HG03108 (cell line): ENCODE results near the gene ACTR3.

Experiments
- ATAC-seq: cut with Tn5 transposase; IDR thresholded peaks from one replicate; pipeline ENCODE4 v1.9.1; 2021; ENCODE audit warnings: moderate library complexity; ENCODE audit not compliant: unreplicated experiment

ACTR3 gene

GRCh38 chr2:113875135-113875534 lies 14.8 kb upstream of the ACTR3 start:
- no peak for ATAC-seq

GRCh38 chr2:113876503-113877387 lies 13.1 kb upstream of the ACTR3 start:
- ATAC-seq, result no peak

GRCh38 chr2:113877711-113878598 lies 11.9 kb upstream of the ACTR3 start:
- ATAC-seq, result no peak

DNA sequence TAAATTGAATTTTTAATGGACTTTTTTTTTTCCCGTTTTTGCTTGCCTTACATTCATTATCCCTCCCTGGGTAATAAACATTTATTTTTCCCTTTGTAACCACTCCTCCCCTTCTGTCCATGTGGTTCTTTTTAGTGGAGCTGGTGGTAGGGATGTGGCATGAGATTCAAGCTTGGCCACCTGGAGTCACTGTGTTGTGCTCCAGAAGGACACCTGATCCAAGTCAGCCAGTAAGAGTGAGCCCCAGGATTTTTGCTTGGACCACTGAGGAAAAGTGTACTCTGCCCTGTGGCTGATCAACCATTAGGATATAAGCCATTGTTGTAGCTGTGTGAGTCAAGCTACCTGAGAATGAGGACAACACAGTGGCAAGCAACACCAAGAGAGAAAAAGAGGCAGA lies 11.1 kb upstream of the ACTR3 start:
- no peak for ATAC-seq

DNA sequence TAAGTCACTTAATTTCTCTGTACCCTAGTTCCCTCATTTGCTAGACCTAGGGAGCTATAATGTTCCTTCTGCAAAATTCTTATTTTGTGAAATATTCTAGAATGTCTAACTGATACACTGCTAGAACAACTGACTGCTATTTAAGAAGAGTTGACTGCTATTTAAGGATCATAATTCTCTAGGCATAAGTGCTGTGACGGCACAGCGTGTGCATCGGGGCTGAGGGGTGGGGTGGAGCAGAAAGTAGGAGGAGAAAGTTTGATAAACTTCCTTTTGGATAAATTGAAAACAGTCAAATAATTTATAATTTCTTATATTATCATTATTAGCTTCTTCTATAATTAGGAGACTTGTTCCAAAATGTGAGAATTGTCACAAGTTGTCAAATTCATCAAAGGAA lies 10.4 kb upstream of the ACTR3 start:
- no peak for ATAC-seq

DNA sequence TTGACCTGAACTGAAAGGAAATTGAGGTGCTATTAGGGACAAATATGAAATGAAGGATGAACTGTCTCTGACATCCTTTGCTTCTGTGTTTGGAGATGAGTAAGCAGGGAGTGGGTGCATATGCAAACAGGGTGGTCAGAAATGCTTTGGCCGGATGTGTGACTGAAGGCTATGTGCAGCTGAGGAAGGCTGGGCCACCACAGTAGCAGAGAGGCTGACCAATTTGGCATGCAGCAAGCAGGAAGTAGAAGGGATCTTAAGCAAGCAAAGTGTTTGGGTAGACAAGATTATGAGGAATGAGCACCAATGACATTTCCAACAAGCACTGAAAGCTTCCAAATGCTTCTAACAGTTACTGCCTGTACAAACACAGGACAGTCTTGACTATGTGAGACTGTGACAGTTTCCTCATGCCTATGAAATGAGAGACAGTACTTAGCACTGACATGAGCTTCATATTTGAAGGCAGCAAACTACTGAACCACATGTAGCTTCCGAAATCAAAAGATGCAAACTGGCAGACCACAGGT lies 3.3 kb upstream of the ACTR3 start:
- ATAC-seq, result peak; percentile 66

GRCh38 chr2:113887009-113887792 lies 2.7 kb upstream of the ACTR3 start:
- ATAC-seq, result no peak

- ATAC-seq, result no peak
Observed at GRCh38 chr2:113888641-113889470, 1.0 kb upstream of the ACTR3 start.

DNA sequence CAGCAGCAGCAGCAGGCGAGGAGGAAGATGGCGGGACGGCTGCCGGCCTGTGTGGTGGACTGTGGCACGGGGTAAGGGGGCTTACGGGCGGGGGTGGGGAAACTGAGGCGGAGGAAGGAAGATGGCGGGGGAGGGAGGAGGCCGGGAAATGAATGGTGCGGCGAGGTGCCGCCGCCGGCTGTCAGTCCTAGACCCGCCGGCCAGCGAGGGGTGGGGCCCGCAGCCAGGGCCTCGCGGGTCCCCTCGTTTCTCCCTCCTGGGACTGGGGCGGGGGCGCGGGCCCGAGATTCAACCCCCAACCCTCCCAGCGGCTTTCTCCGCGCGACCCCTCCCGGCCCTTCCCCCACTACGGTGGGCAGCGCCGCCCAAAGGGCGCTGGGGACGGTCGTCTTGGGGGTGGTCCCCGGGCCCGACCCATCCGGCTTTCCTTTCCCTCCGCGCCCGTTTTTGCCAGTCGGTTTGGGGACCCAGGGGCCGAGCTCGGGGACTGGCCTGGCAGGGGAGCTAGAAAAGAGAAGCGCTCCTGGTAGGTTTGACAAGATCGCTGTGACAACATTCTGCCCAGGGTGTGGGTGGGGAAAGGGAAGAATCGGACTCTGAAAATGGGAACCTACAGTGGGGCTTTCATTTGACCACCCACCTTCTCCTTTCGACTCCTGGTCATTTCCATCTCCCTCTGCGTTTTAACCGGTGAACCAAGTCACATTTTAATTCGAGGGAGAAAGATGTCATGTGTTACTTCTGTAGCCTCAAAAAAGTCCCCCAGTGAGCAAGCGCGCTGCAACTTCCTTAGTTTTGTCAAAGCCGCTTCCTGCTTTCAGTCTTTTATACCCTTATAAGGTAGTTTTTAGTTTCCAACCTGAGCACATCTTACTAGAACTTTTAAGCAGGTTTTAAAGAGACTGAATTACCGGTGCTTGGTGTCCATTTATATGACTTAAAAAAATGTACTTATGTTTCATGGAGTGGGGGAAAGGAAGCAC lies 655 bp downstream of the ACTR3 start:
- peak; percentile 26 for ATAC-seq

DNA sequence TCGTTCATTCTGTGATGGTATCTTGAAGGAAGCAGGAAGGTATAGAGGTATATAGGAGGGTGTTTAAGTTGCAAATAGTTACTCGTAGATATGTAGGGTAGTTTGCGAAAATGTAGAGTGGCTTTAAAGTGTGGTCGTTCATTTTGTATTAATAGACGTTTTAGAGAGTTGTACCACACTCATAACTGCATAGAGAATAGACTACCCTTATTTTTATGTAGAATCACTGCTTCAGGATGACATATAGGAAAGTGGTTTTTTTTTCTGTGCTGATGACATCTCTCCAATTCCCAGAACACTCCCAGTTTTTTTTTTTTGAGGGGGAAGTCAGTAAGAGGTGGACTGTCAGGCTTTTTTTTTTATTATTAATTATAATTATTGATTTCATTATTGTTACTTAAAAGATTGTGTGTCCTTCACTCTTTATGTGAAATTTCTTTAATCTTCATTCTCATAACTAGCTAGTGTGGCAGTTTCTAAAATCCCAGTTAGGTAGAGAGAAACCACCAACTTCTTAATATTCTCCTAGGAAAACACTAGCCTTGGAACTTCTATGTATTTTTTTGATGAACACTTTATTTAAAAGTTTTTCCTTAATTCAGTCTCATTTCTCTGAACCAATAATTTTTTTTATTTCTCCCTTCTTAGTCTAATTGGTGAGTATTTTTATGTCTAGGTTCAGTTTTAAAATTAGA lies 1.5 kb downstream of the ACTR3 start:
- ATAC-seq, result no peak

- no peak for ATAC-seq
Observed at GRCh38 chr2:113892004-113892710, 2.3 kb downstream of the ACTR3 start.

GRCh38 chr2:113894156-113894743 lies 4.4 kb downstream of the ACTR3 start:
- no peak for ATAC-seq

- ATAC-seq, result no peak
Observed at GRCh38 chr2:113895301-113895700, 5.4 kb downstream of the ACTR3 start.

DNA sequence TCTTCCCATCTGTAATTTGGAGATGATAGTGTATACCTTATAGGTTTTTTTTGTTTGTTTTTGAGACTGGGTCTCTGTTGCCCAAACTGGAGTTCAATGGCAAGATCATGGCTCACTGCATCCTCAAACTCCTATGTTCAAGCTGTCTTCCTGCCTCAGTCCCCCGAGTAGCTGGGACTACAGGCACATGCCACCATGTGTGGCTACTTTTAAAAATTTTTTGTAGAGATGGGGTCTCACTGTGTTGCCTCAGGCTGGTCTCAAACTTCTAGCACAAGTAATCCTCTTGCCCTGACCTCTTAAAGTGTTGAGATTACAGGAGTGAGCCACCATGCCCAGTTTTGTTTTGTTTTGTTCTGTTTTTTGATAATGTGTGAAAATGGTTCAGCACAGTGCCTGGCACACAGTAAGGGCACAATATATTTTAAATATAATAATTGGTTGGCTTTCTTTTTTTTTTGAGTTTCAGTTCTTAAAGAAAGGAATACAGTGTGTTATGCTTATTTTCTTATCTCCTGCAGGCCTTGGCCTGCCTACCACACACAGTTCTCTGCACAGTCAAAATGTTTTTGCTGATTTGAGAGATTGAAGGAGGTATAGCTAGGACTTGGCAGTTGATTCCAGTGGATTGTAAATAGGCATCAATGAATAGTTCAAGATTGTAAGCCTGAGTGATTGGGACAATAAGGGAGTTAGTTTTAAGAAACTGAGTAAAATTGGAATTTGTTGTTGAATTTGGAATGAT lies 6.1 kb downstream of the ACTR3 start:
- ATAC-seq, result no peak

- ATAC-seq, result no peak
Observed at GRCh38 chr2:113896791-113897190, 6.9 kb downstream of the ACTR3 start.

DNA sequence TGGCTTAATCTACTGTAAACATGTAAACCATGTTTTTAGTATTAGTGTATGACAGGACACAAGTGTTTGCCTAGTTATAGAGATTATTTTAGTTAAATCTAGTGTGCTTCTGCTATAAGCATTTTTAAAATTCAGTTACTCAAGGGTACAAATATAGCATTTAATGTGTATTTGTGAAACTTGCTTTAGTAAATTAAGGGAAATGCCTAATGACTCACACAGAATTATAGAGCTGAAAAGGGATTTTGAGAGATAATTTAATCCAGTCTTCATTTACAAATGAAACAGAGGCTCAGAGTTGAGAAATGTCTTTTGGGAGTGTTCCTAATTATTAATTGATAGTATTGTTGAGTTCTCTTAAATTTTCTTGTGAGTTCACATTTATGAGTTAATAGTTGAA lies 8.2 kb downstream of the ACTR3 start:
- no peak for ATAC-seq

DNA sequence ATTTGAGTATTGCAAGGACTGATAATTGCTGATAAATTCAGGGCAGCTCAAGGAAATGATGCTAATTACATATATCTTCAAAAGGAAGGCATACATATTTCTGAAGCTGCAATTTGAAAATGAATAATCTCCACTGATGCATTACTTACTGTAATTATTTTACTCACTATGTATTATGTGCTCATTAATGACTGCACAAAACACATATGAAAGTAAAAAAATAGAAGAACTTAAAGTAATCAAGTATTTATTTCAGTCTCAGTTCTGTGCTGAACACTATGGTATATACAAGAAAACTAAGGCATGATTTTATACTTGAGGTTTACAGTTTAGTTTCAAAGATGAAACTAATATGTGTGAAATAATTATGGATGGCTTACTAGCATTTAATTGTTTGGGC lies 9.3 kb downstream of the ACTR3 start:
- ATAC-seq, result no peak
